Activated T-cell treated with anti-CD3 and anti-CD28 coated beads, Interleukin-2, amount 50 U/mL, for 72 hours (primary cell): ENCODE results near the gene FAM200C. TPM values are rescaled to one million over a fixed set of nuclear protein-coding genes. Genes with fewer than 3 reads are reported as not detected.

ENCODE experiments used
- ATAC-seq, 2 donors: fragments of 150-1000 bp; cut with Tn5 transposase; replicated peaks in 1 of 2; 2 replicates each; pipeline ENCODE4 v1.10.0; 2021; ENCODE audit warnings: moderate library complexity in 2 of 2, mild to moderate bottlenecking in 1 of 2
- DNase-seq, 2 donors: peaks; one replicate each; pipeline ENCODE4 v3.0.0; 2021 to 2022; ENCODE audit warnings: mixed read lengths in 1 of 2
- H3K27ac Mint-ChIP-seq: one replicate; pipeline ENCODE4 v1.8.0; 2022; ENCODE audit warnings: mild to moderate bottlenecking, moderate library complexity, mixed read lengths
- H3K27me3 Mint-ChIP-seq: one replicate; pipeline ENCODE4 v1.8.0; 2022; ENCODE audit warnings: low read depth, mixed read lengths
- H3K36me3 Mint-ChIP-seq, 2 donors: one replicate each; pipeline ENCODE4 v1.8.0; 2022; ENCODE audit warnings: mixed read lengths in 2 of 2, mild to moderate bottlenecking in 1 of 2; ENCODE audit not compliant: insufficient read depth in 2 of 2
- H3K4me1 Mint-ChIP-seq: one replicate; pipeline ENCODE4 v1.8.0; 2022; ENCODE audit warnings: low read depth, mixed read lengths
- H3K4me3 Mint-ChIP-seq, 2 donors: one replicate each; pipeline ENCODE4 v1.8.0; 2022; ENCODE audit warnings: mild to moderate bottlenecking in 2 of 2, mixed read lengths in 2 of 2, moderate library complexity in 2 of 2
- H3K9me3 Mint-ChIP-seq, 2 donors: one replicate each; pipeline ENCODE4 v1.8.0; 2022; ENCODE audit warnings: mixed read lengths in 2 of 2
- total RNA-seq, 2 donors: library from RNA; stranded (reverse); gene quantifications; one replicate each; pipeline ENCODE4 v1.2.3, GENCODE V29; 2022

FAM200C gene
- total RNA-seq, 2 donors from 2014 or later = 0.46 to 0.89 TPM

- ATAC-seq = no peak
- Mint-ChIP-seq H3K4me1 (peaks cover 35% of the 10 kb centered on the region), H3K27ac (no peak overlapping the region), H3K9me3 (no peaks in the 10 kb centered on the region), H3K36me3 (no peaks in the 10 kb centered on the region), H3K27me3 (peaks cover 9% of the 10 kb centered on the region), H3K4me3 (no peak overlapping the region)
- DNase-seq = no peak
Observed at GRCh38 chr5:160436017-160436416, 36.2 kb upstream of the FAM200C start.

DNA sequence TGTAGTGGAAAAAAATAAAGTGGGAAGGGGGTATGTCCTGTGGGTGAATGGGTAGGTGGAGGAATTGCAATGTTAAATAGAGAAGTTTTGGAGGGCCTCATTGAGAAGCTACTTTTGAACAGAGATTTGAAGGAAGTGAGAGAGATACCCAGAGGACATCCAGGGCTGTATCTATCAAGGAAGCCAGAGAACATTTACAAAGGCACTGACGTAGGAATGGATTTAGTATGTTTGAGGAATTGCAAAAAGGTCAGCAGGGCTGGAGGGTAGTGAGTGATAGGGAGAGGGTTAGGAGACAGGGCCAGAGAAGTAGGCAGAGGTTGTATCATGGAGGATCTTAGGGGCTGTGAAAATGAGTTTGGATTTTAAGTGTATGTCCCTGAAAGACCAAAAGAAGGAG, 35.7 kb upstream of the FAM200C start:
- Mint-ChIP-seq H3K27me3 (peaks cover 9% of the 10 kb centered on the region), H3K27ac (no peak overlapping the region), H3K36me3 (no peaks in the 10 kb centered on the region), H3K9me3 (no peaks in the 10 kb centered on the region), H3K4me3 (no peak overlapping the region), H3K4me1 (peaks cover 31% of the 10 kb centered on the region)
- DNase-seq (no peak), ATAC-seq (no peak)

GRCh38 chr5:160434022-160434531, 34.2 kb upstream of the FAM200C start:
- Mint-ChIP-seq H3K27ac (no peak overlapping the region), H3K36me3 (peaks cover 0 to 1% of the 10 kb centered on the region in 2 donors), H3K9me3 (no peaks in the 10 kb centered on the region), H3K4me3 (no peak overlapping the region), H3K27me3 (peaks cover 9% of the 10 kb centered on the region), H3K4me1 (peaks cover 28% of the 10 kb centered on the region)
- peak in 1 of 2 donors; percentile 19 for DNase-seq
- peak in 1 of 2 donors; percentile 14 for ATAC-seq

- no peak for ATAC-seq
- peaks cover 0 to 5% of the 10 kb centered on the region in 2 donors for H3K36me3 Mint-ChIP-seq
- H3K4me1 Mint-ChIP-seq = peaks cover 18% of the 10 kb centered on the region
- H3K27me3 Mint-ChIP-seq = peaks cover 9% of the 10 kb centered on the region
- no peak overlapping the region for H3K27ac Mint-ChIP-seq
- H3K9me3 Mint-ChIP-seq = no peaks in the 10 kb centered on the region
- H3K4me3 Mint-ChIP-seq = no peak overlapping the region
- DNase-seq = no peak
Observed at GRCh38 chr5:160432787-160433186, 32.9 kb upstream of the FAM200C start.

DNA sequence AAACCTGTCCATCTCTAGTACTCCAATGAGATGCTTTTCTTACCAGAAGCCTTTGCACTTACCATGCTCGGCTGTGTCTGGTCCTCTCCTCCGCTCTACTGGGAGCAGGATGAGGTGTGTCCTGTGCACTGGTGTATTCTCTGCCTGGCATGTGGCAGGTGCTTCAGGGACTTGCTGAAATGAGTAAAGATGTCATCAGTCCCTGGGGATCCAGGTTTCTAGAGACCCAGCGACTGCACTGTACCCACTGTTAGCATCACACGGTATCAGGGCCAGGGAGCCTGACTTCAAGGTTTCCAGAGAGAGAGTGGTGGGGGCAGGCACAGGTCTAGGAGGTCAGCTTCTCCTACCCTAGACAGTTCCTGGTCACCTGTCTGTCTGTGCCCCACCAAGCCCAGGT, 32.3 kb upstream of the FAM200C start:
- Mint-ChIP-seq H3K27me3 (peaks cover 9% of the 10 kb centered on the region), H3K27ac (no peak overlapping the region), H3K36me3 (peaks cover 0 to 11% of the 10 kb centered on the region in 2 donors), H3K4me1 (peaks cover 17% of the 10 kb centered on the region), H3K9me3 (no peaks in the 10 kb centered on the region), H3K4me3 (no peak overlapping the region)
- DNase-seq (no peak), ATAC-seq (no peak)

GRCh38 chr5:160427607-160428006, 27.8 kb upstream of the FAM200C start:
- no peak for ATAC-seq
- Mint-ChIP-seq H3K4me3 (no peak overlapping the region), H3K27me3 (no peaks in the 10 kb centered on the region), H3K4me1 (peaks cover 32% of the 10 kb centered on the region), H3K9me3 (no peaks in the 10 kb centered on the region), H3K36me3 (peaks cover 3 to 29% of the 10 kb centered on the region in 2 donors), H3K27ac (no peak overlapping the region)
- DNase-seq = no peak

DNA sequence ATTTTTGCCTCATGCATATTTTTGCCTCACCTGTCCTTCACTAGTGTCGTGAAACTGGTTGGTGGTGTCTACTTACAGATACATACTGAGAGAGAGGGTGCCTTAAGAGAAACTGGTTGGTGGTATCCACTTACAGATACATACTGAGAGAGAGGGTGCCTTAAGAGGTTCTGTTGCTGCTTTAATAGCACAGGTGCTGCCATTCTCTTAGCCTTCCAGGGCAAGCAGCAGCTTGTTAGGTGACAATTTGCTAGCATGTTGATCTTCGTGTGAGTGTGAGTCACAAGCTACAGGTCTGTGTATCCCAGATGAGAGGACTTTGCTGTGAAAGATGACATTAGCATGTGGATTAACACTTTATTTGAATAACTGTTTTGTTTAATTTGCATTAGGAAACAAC, 23.2 kb upstream of the FAM200C start:
- peak overlapping the region; percentile 0 for H3K27ac Mint-ChIP-seq
- DNase-seq (no peak), ATAC-seq (no peak)
- H3K4me1 Mint-ChIP-seq = peaks cover 63% of the 10 kb centered on the region
- H3K4me3 Mint-ChIP-seq = peak overlapping the region; percentile 90 to 95
- no peaks in the 10 kb centered on the region for H3K27me3 Mint-ChIP-seq
- peaks cover 5 to 29% of the 10 kb centered on the region in 2 donors for H3K36me3 Mint-ChIP-seq
- H3K9me3 Mint-ChIP-seq = no peaks in the 10 kb centered on the region

DNA sequence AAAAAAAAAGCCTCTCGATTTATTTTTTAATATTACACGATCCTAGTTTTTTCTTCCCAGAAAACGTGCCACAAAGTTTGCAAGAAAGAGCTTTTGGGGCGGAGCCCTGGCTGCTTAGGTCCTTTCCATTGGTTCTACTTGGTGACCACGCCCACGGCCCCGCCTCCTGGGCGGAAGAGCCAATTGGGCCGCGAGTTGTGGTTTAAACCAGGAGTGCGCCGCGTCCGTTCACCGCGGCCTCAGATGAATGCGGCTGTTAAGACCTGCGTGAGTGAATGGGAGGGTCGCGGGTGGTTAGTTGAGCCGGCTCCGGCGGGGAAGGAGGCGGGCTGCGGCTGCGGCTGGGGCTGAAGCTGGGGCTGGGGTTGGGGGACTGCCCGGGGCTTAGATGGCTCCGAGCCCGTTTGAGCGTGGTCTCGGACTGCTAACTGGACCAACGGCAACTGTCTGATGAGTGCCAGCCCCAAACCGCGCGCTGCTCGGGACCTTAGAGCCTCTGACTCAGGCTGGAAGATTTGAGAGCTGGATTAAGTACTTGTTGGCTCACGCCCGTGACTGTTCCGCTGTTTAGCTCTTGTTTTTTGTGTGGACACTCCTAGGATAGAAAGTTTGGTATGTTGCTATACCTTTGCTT, 21.9 kb upstream of the FAM200C start, which contains the start of gene PTTG1:
PTTG1 (plus strand) TSS at position 231 of the 634 bp plus-strand sequence. CDS start 458 bp downstream, outside the sequence.
- ATAC-seq (peak; percentile 81 to 84), DNase-seq (peak; percentile 94 to 95)
- Mint-ChIP-seq H3K4me1 (peaks cover 73% of the 10 kb centered on the region), H3K27ac (peak within 1 kb of the TSS; percentile 90), H3K9me3 (no peaks in the 10 kb centered on the region), H3K36me3 (peaks cover 10 to 24% of the 10 kb centered on the region in 2 donors), H3K27me3 (no peaks in the 10 kb centered on the region), H3K4me3 (peak within 1 kb of the TSS; percentile 90 to 95)

- peaks cover 14 to 23% of the 10 kb centered on the region in 2 donors for H3K36me3 Mint-ChIP-seq
- H3K4me3 Mint-ChIP-seq = peak overlapping the region; percentile 95 to 98
- H3K27me3 Mint-ChIP-seq = no peaks in the 10 kb centered on the region
Observed at GRCh38 chr5:160420331-160420610, 20.4 kb upstream of the FAM200C start.

DNA sequence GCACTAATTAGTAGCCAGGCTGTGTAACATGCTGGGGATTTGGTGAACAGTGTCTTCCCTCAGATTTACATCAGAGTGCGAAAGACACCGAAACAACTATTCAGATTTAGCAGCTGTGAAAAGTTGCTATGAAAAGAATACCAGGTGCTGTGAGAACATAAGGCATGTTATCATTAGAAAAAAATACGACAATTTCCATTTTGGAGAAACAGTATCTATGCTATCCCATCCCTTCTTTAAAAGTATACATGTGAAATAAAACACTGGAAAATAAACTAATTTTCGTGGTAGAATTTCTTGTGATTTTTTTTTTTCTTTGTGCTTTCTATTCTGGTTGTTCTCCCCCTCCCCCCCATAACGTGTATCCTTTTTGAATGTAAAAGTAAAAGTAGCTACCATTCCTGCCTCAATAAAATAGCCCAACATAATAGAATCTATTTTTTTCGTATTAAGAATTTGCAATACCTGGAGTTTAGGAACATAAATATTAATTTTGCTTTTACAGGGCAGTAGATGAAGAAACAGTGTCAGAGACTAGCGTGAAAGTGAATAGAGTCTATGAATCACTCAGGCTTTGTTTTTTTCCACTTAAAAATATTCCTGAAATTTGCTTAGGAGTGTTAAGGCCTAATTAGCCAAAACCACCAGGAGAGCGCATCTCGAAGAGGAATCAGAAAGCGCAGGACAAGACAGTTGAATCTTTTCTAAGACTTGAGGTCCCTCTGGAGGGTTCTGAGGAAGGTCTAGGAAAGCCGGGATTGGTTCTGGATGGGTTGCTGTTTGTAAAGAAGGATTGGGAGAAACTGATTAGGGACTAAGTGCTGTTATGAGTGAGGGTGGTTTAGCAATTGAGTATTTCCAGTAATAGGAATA, 19.8 kb upstream of the FAM200C start:
- no peaks in the 10 kb centered on the region for H3K27me3 Mint-ChIP-seq
- ATAC-seq = no peak
- peaks cover 76% of the 10 kb centered on the region for H3K4me1 Mint-ChIP-seq
- peak overlapping the region; percentile 99 for H3K27ac Mint-ChIP-seq
- no peaks in the 10 kb centered on the region for H3K9me3 Mint-ChIP-seq
- DNase-seq = no peak
- peak overlapping the region; percentile 95 to 98 for H3K4me3 Mint-ChIP-seq
- peaks cover 12 to 19% of the 10 kb centered on the region in 2 donors for H3K36me3 Mint-ChIP-seq

More at GRCh38 chr5:160420331-160420610, 20.4 kb upstream of the FAM200C start:
- Mint-ChIP-seq H3K27ac (peak overlapping the region; percentile 99), H3K4me1 (peaks cover 81% of the 10 kb centered on the region), H3K9me3 (no peaks in the 10 kb centered on the region)
- DNase-seq (no peak), ATAC-seq (no peak)

- ATAC-seq = peak; percentile 78 to 81
- Mint-ChIP-seq H3K4me3 (peak within 1 kb of the TSS; percentile 95 to 98), H3K36me3 (peaks cover 12 to 13% of the 10 kb centered on the region in 2 donors), H3K4me1 (peaks cover 67% of the 10 kb centered on the region), H3K27ac (peak within 1 kb of the TSS; percentile 99), H3K9me3 (no peaks in the 10 kb centered on the region), H3K27me3 (no peaks in the 10 kb centered on the region)
- DNase-seq = peak; percentile 92 to 94
Observed at GRCh38 chr5:160418561-160419457, 19.0 kb upstream of the FAM200C start, which contains the start of gene SLU7. Gene SLU7 (minus strand): TSS chr5:160419081. CDS start chr5:160415294, 3,787 bp downstream.

GRCh38 chr5:160398806-160399205, 1.0 kb downstream of the FAM200C start:
- peaks cover 7 to 12% of the 10 kb centered on the region in 2 donors for H3K36me3 Mint-ChIP-seq
- H3K27ac Mint-ChIP-seq = peak overlapping the region; percentile 87
- ATAC-seq = no peak
- peak overlapping the region; percentile 87 to 94 for H3K4me3 Mint-ChIP-seq
- peaks cover 14% of the 10 kb centered on the region for H3K4me1 Mint-ChIP-seq
- no peak for DNase-seq
- H3K9me3 Mint-ChIP-seq = no peaks in the 10 kb centered on the region
- no peaks in the 10 kb centered on the region for H3K27me3 Mint-ChIP-seq
